HG02981 (cell line): ENCODE results near the gene OR6K2.

Experiments
- ATAC-seq: cut with Tn5 transposase; IDR thresholded peaks from one replicate; pipeline ENCODE4 v1.9.1; 2021; ENCODE audit warnings: mild to moderate bottlenecking, moderate library complexity; ENCODE audit not compliant: unreplicated experiment

OR6K2 gene

DNA sequence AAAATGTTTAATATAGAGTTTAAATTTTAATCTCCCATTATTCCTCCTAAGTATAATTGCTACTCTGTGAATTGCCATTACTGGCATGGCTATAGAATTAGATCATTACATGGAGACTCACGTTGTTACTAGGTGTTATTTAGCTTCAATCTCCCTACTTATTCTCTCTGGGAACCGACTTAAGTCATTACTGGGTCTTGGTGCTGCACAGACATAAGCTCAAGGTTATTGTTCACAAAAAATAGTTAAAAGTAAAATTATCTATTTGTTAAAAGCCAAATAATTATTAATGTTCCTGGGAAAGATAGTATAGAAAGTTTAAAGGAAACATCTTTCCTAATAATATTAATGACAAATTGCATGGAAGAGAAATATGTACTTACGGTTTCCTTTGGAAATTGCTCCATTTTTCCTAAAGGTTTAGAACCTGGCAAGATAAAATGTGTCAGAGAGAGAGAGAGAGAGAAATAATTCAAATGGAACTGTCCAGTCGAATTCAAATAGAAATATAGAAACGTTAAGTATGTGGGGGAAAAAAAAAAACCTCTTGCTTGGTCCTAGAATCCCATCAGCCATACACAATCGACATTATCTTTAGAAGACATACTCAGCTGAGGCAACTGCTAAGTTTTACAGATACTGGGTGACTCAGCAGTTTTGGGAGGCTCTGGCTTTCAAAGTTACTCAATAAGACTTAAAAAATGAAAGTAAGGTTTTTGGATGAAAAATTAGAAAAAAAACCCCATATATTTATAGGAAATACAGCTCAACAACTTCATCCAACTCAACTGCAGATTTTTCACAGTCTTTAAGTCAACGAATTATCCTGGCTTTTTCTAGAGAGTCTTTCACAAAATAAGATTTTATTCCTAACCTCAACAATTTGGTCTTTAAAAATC, 14.1 kb downstream of the OR6K2 start, which contains the start of gene SPTA1:
TSS of gene SPTA1 (minus strand) at position 605 of the 899 bp plus-strand sequence. CDS start at position 407, 198 bp downstream.
- no peak for ATAC-seq

DNA sequence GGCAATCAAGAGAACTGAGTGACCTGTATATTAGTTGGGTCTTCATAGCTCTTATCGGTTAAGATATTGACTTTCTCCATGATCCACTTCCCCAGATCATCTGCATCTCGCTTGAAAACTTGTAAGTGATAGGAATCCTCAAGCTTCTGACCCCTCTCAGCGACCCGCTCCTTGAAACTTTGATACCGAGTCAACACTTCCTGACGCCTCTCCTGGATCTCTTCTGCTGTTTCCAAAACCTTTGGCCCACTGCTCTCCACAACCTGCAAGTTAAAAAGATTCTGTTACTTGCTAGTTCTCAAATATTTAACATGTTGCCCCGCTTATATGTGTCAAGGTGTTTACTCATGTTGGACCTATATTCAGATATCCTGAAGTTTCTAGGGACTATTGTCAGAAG, 15.4 kb downstream of the OR6K2 start:
- no peak for ATAC-seq

- no peak for ATAC-seq
Measured at GRCh38 chr1:158681606-158682005, 18.8 kb downstream of the OR6K2 start.

- ATAC-seq: no peak
Measured at GRCh38 chr1:158679289-158679688, 21.2 kb downstream of the OR6K2 start.

- ATAC-seq: no peak
Measured at GRCh38 chr1:158675563-158676323, 24.7 kb downstream of the OR6K2 start.

DNA sequence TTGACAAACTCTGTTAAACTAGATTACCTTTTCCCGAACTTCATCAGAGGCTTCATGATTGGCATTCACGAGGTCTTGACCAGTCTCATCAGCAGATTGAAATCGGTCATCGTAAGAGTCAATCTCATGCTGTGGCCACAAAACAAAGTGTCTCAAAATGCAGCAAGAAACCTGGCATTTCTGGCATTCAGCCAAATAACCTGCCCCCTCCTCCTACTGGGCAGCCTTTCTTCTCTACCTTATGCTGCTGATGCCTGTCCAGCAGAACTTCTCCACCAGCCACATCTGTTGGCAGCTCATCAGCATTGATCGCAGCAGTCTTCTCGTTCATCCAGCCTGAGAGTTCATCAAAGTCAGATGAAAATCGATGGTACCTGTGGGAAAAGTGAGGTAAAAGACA, 26.1 kb downstream of the OR6K2 start:
- no peak for ATAC-seq

GRCh38 chr1:158666037-158666436, 34.4 kb downstream of the OR6K2 start:
- no peak for ATAC-seq

DNA sequence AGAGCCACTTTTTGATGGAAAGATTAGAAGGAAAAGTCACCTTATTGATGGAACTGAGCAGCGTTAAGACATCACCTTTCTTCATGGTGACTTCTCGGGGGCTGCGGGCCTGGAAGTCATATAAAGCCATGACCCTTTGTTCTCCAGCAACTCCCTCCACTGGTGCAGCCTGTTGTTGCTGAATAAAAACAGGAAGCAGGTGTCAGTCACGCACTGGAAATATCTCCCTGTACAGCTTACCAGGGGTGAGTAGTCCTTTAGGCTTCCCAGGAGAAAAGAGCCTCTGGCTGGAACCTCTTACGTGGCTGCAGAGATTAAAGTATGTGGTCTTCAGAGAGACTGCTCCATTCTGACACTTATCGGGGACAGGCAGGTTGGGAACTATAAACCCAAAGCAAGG, 45.9 kb downstream of the OR6K2 start:
- ATAC-seq: no peak

DNA sequence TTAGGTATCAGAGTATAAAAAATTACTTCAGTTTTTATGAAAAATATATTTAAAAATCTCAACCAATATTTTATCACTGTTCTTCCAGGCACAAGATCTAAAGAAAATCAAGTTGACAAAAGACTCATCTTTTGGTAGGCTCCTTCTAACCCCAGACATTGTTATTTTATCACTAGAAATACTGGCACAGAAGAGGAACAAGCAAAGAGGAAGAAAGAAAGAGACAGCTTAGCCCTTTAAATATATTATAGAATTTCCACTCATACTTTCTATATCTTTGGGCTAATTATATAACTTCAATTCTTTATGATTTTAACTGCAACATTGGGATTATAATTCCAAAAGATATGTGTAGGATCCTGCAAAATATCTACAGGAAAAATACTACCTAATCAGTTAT, 46.4 kb downstream of the OR6K2 start:
- ATAC-seq: no peak

- ATAC-seq: no peak
Measured at GRCh38 chr1:158652721-158653334, 47.6 kb downstream of the OR6K2 start.
